Gastroesophageal sphincter (tissue), 3 donors: ENCODE measurements around the gene SDK1.

Experiments
- EP300 ChIP-seq: sonication (generic); formaldehyde crosslinking; IDR thresholded peaks from one replicate; pipeline ENCODE4 v1.6.1; 2017; ENCODE audit warnings: antibody characterized with exemption, mild to moderate bottlenecking
- POLR2AphosphoS5 ChIP-seq: sonication (generic); formaldehyde crosslinking; IDR thresholded peaks from one replicate; pipeline ENCODE4 v1.6.1; 2017; ENCODE audit warnings: antibody characterized with exemption
- TF ChIP-seq, protein P1 (sequence below), 4 experiments: fragments of 200-600 bp in 2 of 4; fragments of 450-650 bp in 2 of 4; sonication (generic) in 1 of 4; IDR thresholded peaks; one replicate each; pipeline ENCODE4 v1.5.1; 2017 to 2019; ENCODE audit warnings: antibody characterized with exemption in 4 of 4, mild to moderate bottlenecking in 2 of 4, moderate library complexity in 2 of 4

- TF ChIP-seq POLR2AphosphoS5 = no peak
- TF ChIP-seq, protein P1, sequence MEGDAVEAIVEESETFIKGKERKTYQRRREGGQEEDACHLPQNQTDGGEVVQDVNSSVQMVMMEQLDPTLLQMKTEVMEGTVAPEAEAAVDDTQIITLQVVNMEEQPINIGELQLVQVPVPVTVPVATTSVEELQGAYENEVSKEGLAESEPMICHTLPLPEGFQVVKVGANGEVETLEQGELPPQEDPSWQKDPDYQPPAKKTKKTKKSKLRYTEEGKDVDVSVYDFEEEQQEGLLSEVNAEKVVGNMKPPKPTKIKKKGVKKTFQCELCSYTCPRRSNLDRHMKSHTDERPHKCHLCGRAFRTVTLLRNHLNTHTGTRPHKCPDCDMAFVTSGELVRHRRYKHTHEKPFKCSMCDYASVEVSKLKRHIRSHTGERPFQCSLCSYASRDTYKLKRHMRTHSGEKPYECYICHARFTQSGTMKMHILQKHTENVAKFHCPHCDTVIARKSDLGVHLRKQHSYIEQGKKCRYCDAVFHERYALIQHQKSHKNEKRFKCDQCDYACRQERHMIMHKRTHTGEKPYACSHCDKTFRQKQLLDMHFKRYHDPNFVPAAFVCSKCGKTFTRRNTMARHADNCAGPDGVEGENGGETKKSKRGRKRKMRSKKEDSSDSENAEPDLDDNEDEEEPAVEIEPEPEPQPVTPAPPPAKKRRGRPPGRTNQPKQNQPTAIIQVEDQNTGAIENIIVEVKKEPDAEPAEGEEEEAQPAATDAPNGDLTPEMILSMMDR (IDR thresholded peaks at IDR 0.05) = no peak
- no peak for TF ChIP-seq EP300
These were observed 678.7 kb downstream of the SDK1 start for GRCh38 chr7:3979611-3980299.
